Kidney (tissue), 14 donors: Measurements from ENCODE around the gene FAM78B. TPM values are rescaled to one million over a fixed set of nuclear protein-coding genes. Genes with fewer than 3 reads are reported as not detected.

Experiments
- DNase-seq, 5 donors: peaks; one replicate each; pipeline ENCODE4 v3.0.0-alpha.2; 2013 to 2020
- FAIRE-seq: peaks from 2 replicates; lab custom pipeline; 2012; peaks lifted over from hg19 to GRCh38; lab: Jason Lieb, UNC
- H3K27ac ChIP-seq, 2 donors: one replicate each; pipeline ENCODE4 v1.7.0; 2013; ENCODE audit warnings: low read depth in 2 of 2, low read length in 2 of 2, inconsistent platforms in 1 of 2
- H3K27me3 ChIP-seq: one replicate; pipeline ENCODE4 v1.7.1; 2013; ENCODE audit warnings: low read length, inconsistent platforms; ENCODE audit not compliant: control insufficient read depth, insufficient read depth
- H3K36me3 ChIP-seq, 3 donors: one replicate each; pipeline versions ENCODE4 v1.7.0 to v1.7.1; 2013; ENCODE audit warnings: low read length in 3 of 3, control low read depth in 1 of 3, inconsistent platforms in 1 of 3; ENCODE audit not compliant: insufficient read depth in 3 of 3, control insufficient read depth in 2 of 3
- H3K4me1 ChIP-seq, 3 donors: one replicate each; pipeline versions ENCODE4 v1.7.0 to v1.7.1; 2013; ENCODE audit warnings: low read length in 3 of 3, inconsistent platforms in 1 of 3, low read depth in 1 of 3; ENCODE audit not compliant: control insufficient read depth in 2 of 3, insufficient read depth in 2 of 3
- H3K4me3 ChIP-seq, 3 donors: one replicate each; pipeline versions ENCODE4 v1.7.0 to v1.8.1; 2013; ENCODE audit warnings: low read length in 3 of 3, control low read depth in 1 of 3, inconsistent platforms in 1 of 3
- H3K9ac ChIP-seq, 3 donors: one replicate each; pipeline versions ENCODE4 v1.7.0 to v1.7.1; 2013; ENCODE audit warnings: low read length in 3 of 3, control low read depth in 1 of 3, inconsistent platforms in 1 of 3
- H3K9me3 ChIP-seq, 3 donors: one replicate each; pipeline versions ENCODE4 v1.7.0 to v1.7.1; 2013; ENCODE audit warnings: low read length in 3 of 3, control low read depth in 1 of 3, inconsistent platforms in 1 of 3; ENCODE audit not compliant: control insufficient read depth in 2 of 3, insufficient read depth in 1 of 3
- intact Hi-C: fragments of 100-400 bp; cut with DNase I; formaldehyde crosslinking; loops from one replicate; pipeline ENCODE4 v1.11.1; 2022
- polyA plus RNA-seq: library from polyadenylated mRNA; stranded (reverse); fragments of 350-450 nt; fragmentation: Illumina TruSeq; extraction: RNeasy Lipid Tissue Mini Kit (QIAGEN cat#74804); gene quantifications from one replicate; pipeline ENCODE4 v1.2.3, GENCODE V29; 2014; ENCODE audit warnings: low read depth, low replicate concordance; ENCODE audit not compliant: insufficient read depth
- total RNA-seq: library from RNA; stranded (reverse); fragmentation: NEBNext Ultra II Directional; extraction: Animal tissue kit (Norgen Biotek cat#: 25700); gene quantifications from one replicate; pipeline ENCODE4 v1.2.1, GENCODE V29; 2021
- TF ChIP-seq, protein P1 (sequence below): IDR thresholded peaks from 3 replicates; pipeline ENCODE4 v1.5.1; 2012; ENCODE audit warnings: mild to moderate bottlenecking, moderate library complexity, borderline replicate concordance; ENCODE audit not compliant: insufficient read depth; ENCODE audit errors: extremely low read depth
- donor health status: control.
- donor health status: control.
- donor health status: control.
- donor health status: control.
- donor health status: control.
- donor health status: DM: yes; HTN: yes; CAD: no.
- donor health status: Normal renal cell carcinoma (clear cell type).

FAM78B gene
- total and polyA plus RNA-seq, 2 donors from 2014 or later, result 1.4 TPM

DNA sequence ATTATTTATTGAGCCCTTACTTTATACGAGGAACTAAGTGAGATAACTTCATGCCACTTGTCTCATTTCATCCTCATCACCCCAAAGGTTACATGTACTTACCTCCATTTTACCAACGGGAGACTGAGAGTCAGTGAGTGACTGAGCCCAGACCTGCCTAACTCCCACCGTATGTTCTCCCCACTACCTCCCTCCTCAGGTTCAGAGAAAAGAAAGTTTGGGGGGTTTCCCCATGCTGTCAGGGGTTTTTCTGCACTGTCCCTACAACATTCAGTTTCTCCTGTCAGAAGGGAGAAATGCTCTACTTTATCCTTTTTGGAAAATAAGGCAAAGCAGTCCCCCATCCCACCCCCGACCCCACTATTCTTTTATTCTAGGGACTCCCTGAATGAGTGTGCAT is 32.9 kb downstream of the FAM78B start:
- intact Hi-C loops, result no loop called here
- H3K9ac ChIP-seq, result no peak overlapping the region
- H3K9me3 ChIP-seq, result no peaks in the 10 kb centered on the region
- DNase-seq, result no peak
- no peaks in the 10 kb centered on the region for H3K4me1 ChIP-seq
- TF ChIP-seq, protein P1, sequence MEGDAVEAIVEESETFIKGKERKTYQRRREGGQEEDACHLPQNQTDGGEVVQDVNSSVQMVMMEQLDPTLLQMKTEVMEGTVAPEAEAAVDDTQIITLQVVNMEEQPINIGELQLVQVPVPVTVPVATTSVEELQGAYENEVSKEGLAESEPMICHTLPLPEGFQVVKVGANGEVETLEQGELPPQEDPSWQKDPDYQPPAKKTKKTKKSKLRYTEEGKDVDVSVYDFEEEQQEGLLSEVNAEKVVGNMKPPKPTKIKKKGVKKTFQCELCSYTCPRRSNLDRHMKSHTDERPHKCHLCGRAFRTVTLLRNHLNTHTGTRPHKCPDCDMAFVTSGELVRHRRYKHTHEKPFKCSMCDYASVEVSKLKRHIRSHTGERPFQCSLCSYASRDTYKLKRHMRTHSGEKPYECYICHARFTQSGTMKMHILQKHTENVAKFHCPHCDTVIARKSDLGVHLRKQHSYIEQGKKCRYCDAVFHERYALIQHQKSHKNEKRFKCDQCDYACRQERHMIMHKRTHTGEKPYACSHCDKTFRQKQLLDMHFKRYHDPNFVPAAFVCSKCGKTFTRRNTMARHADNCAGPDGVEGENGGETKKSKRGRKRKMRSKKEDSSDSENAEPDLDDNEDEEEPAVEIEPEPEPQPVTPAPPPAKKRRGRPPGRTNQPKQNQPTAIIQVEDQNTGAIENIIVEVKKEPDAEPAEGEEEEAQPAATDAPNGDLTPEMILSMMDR, result no peak
- no peaks in the 10 kb centered on the region for H3K27me3 ChIP-seq
- no peak overlapping the region for H3K27ac ChIP-seq
- no peak overlapping the region for H3K4me3 ChIP-seq
- no peaks in the 10 kb centered on the region for H3K36me3 ChIP-seq
- no peak for FAIRE-seq

DNA sequence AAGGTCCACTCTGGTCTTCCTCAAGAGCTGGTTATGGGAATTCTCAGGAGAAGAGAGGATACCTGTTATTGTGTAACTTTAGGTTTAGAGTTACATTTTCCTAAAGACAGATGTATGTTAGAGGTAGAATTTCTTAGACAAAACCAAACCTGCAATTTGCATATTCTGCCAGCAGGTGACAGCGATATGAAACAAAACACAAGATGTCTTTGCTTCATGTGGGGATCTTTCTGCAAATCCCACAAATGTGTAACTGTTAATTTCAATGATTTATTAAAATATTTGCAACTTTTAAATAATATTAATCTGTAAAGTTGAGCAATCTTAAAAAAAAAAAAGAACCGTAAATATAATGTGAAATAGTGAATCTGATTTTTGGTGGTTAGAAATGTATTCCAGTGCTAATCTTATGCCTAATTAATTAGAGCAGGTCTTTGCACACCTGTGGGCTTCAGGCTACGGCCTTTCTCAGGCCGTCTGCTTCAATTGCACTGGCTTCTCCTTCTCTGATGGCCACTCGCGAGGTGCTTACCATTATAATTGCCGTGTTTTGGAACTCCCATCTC is 33.4 kb downstream of the FAM78B start:
- TF ChIP-seq, protein P1, result peak; percentile 11
- no peak overlapping the region for H3K4me3 ChIP-seq
- DNase-seq (no peak), FAIRE-seq (no peak)
- H3K27ac ChIP-seq, result no peak overlapping the region
- no peaks in the 10 kb centered on the region for H3K36me3 ChIP-seq
- intact Hi-C loops, result no loop called here
- no peaks in the 10 kb centered on the region for H3K27me3 ChIP-seq
- H3K9ac ChIP-seq, result no peak overlapping the region
- no peaks in the 10 kb centered on the region for H3K4me1 ChIP-seq
- no peaks in the 10 kb centered on the region for H3K9me3 ChIP-seq

DNA sequence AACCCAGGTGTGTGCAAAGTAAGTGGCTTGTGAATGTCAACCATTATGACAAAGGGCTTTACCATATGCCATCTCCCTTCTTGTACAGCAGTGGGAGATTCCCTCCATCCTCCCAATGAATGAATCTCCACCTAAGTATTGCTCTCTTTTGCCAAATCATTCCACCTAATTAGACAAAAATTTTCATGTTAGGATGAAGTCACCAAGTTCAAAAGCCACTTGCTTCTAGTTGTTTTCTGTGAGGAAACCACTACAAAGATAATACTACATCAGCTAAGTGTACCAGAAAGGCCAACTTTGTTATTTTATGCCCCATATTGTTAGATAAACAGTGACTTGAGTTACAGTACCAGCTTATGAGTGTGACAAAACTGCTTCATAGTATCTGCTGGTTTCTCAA is 34.3 kb downstream of the FAM78B start:
- FAIRE-seq (no peak), DNase-seq (no peak)
- TF ChIP-seq, protein P1, result no peak
- H3K4me1 ChIP-seq, result no peaks in the 10 kb centered on the region
- intact Hi-C loops, result no loop called here
- H3K36me3 ChIP-seq, result no peaks in the 10 kb centered on the region
- no peak overlapping the region for H3K27ac ChIP-seq
- no peak overlapping the region for H3K9ac ChIP-seq
- no peak overlapping the region for H3K4me3 ChIP-seq
- no peaks in the 10 kb centered on the region for H3K27me3 ChIP-seq
- H3K9me3 ChIP-seq, result no peaks in the 10 kb centered on the region

DNA sequence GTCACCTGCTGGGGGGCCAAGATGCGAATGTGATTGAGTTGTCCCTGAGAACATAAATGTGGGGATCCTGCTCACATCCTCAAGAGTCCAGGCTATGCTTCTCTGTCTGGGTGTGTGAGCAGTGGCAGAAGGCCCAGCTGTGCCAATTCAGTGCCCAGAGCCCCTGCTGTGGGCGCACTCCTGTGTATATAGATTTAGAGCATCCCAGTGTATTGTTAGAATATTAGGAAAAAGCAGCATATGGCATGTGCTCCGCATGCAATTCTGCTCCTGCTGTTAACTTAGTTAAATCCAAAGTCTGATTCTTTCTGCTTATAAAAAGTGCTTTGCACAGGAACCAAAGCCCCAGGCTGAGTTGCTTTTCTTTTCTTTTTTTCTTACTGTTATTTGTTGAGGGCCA is 37.8 kb downstream of the FAM78B start:
- H3K27me3 ChIP-seq, result no peaks in the 10 kb centered on the region
- H3K9ac ChIP-seq, result no peak overlapping the region
- H3K4me1 ChIP-seq, result no peaks in the 10 kb centered on the region
- no peak overlapping the region for H3K27ac ChIP-seq
- intact Hi-C loops, result no loop called here
- DNase-seq, result no peak
- no peaks in the 10 kb centered on the region for H3K36me3 ChIP-seq
- H3K4me3 ChIP-seq, result no peak overlapping the region
- TF ChIP-seq, protein P1, result no peak
- no peaks in the 10 kb centered on the region for H3K9me3 ChIP-seq
- no peak for FAIRE-seq
